ENCODE data around the gene OR2T33. TPM values are rescaled to one million over a fixed set of nuclear protein-coding genes. Genes with fewer than 3 reads are reported as not detected.

The OR2T33 gene
- polyA plus RNA-seq, 6 donors from 2014 or later: 1.6 TPM; not detected in 5

- Mint-ChIP-seq H3K4me3 (no peak overlapping the region), H3K9me3 (peaks cover 0 to 24% (median 9%) of the 10 kb centered on the region in 7 donors), H3K27ac (no peak overlapping the region), H3K4me1 (no peaks in the 10 kb centered on the region), H3K36me3 (peaks cover 0 to 8% of the 10 kb centered on the region in 2 donors), H3K27me3 (peaks cover 0 to 16% (median 13%) of the 10 kb centered on the region in 3 donors)
- DNase-seq: no peak
- ATAC-seq (ENCODE audit: low read depth in 2 of 2): no peak
Observed at GRCh38 chr1:248229360-248229908, 48.3 kb downstream of the OR2T33 start.

DNA sequence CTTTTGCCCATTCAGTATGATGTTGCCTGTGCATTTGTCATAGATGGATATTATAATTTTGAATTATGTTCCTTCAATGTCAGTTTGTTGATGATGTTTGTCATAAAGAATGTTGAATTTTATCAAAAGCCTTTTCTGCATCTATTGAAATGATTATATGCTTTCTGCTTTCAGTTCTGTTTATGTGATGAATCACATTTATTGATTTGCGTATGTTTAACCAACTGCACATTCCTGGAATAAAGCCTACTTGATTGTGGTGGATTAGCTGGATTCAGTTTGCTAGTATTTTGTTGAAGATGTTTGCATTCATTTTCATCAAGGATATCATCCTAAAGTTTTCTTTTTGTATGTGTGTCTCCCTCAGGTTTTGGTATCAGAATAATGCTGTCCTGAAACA lies 52.2 kb downstream of the OR2T33 start:
- ATAC-seq (ENCODE audit: low read depth in 2 of 2) (no peak), DNase-seq (no peak)
- H3K9me3 Mint-ChIP-seq: peaks cover 0 to 28% (median 9%) of the 10 kb centered on the region in 7 donors
- H3K36me3 Mint-ChIP-seq: peaks cover 0 to 8% of the 10 kb centered on the region in 2 donors
- no peaks in the 10 kb centered on the region for H3K4me1 Mint-ChIP-seq
- no peak overlapping the region for H3K4me3 Mint-ChIP-seq
- H3K27ac Mint-ChIP-seq: no peak overlapping the region
- peaks cover 4 to 16% (median 13%) of the 10 kb centered on the region in 3 donors for H3K27me3 Mint-ChIP-seq

Other genes with a start within 250 kb of the OR2T33 start
- 1 to 10 TPM in 1 of 6 donors, under 1 TPM in 4, not detected in 1; 0.16 to 1.7 (median 0.74) TPM for gene OR2L2, start 247.9 kb downstream of the OR2T33 start, polyA plus RNA-seq (ENCODE audit: low read depth in 6 of 6)
- gene OR2L3, start 231.1 kb downstream of the OR2T33 start, polyA plus RNA-seq (ENCODE audit: low read depth in 6 of 6): under 1 TPM in 1 of 6 donors, not detected in 5; 0.12 TPM
- 1 to 10 TPM in 2 of 6 donors, under 1 TPM in 3, not detected in 1; 0.27 to 1.7 (median 0.61) TPM for gene OR2L13, start 182.8 kb downstream of the OR2T33 start, polyA plus RNA-seq (ENCODE audit: low read depth in 6 of 6)
- not detected for gene OR2M5, start 132.8 kb downstream of the OR2T33 start, polyA plus RNA-seq (ENCODE audit: low read depth in 6 of 6)
- gene OR2M2, start 103.2 kb downstream of the OR2T33 start, polyA plus RNA-seq (ENCODE audit: low read depth in 6 of 6): not detected
- not detected for gene OR2M3, start 80.7 kb downstream of the OR2T33 start, polyA plus RNA-seq (ENCODE audit: low read depth in 6 of 6)
- gene OR2M4, start 46.6 kb downstream of the OR2T33 start, polyA plus RNA-seq (ENCODE audit: low read depth in 6 of 6): not detected
- not detected for gene OR2T12, start 25.4 kb upstream of the OR2T33 start, polyA plus RNA-seq (ENCODE audit: low read depth in 6 of 6)
- gene OR2M7, start 46.6 kb upstream of the OR2T33 start, polyA plus RNA-seq (ENCODE audit: low read depth in 6 of 6): not detected
- not detected for gene OR14C36, start 70.8 kb upstream of the OR2T33 start, polyA plus RNA-seq (ENCODE audit: low read depth in 6 of 6)
- gene OR2T4, start 83.7 kb upstream of the OR2T33 start, polyA plus RNA-seq (ENCODE audit: low read depth in 6 of 6): not detected
- gene OR2T6, start 97.8 kb upstream of the OR2T33 start, polyA plus RNA-seq (ENCODE audit: low read depth in 6 of 6): not detected
- gene OR2T1, start 125.1 kb upstream of the OR2T33 start, polyA plus RNA-seq (ENCODE audit: low read depth in 6 of 6): not detected
- gene OR2T2, start 167.7 kb upstream of the OR2T33 start, polyA plus RNA-seq (ENCODE audit: low read depth in 6 of 6): under 1 TPM in 3 of 6 donors, not detected in 3; 0.19 to 0.71 (median 0.53) TPM
- under 1 TPM in 2 of 6 donors, not detected in 4; 0.32 to 0.59 TPM for gene OR2T3, start 195.4 kb upstream of the OR2T33 start, polyA plus RNA-seq (ENCODE audit: low read depth in 6 of 6)
- gene OR2T5, start 210.6 kb upstream of the OR2T33 start, polyA plus RNA-seq (ENCODE audit: low read depth in 6 of 6): not detected
- gene OR2G6, start 230.1 kb upstream of the OR2T33 start, polyA plus RNA-seq (ENCODE audit: low read depth in 6 of 6): under 1 TPM in 4 of 6 donors, not detected in 2; 0.19 to 0.80 (median 0.49) TPM

Data from naive B cell (primary cell).